ENCODE data around the gene RIN3.

DNA sequence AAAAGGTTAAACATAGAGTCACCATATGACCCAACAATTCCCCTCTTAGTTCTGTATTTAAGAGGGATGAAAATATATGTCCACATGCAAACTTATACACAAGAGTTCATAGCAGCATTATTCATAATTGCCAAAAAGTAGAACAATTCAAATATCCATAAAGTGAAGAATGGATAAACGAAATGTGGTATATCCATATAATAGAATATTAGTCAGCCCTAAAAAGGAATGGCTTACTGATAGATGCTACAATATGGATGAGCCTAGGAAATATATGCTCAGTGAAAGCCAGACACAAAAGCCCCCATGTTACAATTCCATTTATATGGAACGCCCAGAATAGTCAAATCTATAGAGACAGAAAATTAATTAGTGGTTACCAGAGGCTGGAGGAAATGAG is 44.1 kb upstream of the RIN3 start:
- TF ChIP-seq, protein P1, sequence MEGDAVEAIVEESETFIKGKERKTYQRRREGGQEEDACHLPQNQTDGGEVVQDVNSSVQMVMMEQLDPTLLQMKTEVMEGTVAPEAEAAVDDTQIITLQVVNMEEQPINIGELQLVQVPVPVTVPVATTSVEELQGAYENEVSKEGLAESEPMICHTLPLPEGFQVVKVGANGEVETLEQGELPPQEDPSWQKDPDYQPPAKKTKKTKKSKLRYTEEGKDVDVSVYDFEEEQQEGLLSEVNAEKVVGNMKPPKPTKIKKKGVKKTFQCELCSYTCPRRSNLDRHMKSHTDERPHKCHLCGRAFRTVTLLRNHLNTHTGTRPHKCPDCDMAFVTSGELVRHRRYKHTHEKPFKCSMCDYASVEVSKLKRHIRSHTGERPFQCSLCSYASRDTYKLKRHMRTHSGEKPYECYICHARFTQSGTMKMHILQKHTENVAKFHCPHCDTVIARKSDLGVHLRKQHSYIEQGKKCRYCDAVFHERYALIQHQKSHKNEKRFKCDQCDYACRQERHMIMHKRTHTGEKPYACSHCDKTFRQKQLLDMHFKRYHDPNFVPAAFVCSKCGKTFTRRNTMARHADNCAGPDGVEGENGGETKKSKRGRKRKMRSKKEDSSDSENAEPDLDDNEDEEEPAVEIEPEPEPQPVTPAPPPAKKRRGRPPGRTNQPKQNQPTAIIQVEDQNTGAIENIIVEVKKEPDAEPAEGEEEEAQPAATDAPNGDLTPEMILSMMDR (IDR thresholded peaks at IDR 0.05), result no peak
- TF ChIP-seq POLR2A (IDR thresholded peaks at IDR 0.05), result no peak

Measured in adrenal gland (tissue), 5 donors.